Measurements from ENCODE around the gene KDM4C. TPM values are rescaled to one million over a fixed set of nuclear protein-coding genes. Genes with fewer than 3 reads are reported as not detected.

Gene KDM4C
- total RNA-seq, 2 donors from 2014 or later: 12.8 to 31.5 TPM

DNA sequence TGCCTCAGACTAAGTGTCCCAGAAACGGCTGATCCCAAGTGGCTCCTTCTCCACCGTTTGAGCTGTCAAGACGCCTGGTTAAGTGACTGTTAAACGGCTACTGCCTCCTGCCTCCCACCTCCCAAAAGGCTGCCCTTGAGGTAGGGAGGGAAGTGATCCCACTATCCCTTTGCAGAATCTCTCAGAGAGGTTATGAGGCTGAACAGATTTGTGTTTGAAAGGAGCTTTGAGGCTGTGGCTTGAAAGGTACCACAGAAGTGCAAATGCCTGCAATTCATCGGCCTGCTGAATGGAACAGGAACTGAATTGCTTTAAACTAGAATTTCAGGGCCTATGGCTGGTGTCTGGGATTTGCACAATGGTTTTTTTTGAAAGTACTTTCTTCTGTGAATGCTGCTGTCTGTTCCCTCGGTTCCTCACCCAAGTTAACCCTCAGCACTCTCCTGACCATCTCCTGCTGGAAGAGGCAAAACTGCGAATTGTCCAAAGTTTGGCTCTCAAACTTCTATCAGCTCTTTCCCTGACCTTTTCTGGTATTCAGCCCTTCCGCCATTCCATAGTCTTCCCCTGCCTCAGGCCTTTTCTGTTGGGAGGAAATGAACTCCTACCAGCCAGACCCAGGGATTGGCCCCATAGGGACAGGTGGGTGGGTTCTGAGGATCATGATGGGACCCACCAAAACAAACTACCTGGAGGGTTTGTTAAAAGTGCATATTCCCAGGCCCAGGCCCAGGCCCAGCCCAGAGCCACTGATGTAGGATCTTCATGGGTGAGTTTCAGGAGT is 453.3 kb downstream of the KDM4C start:
- no peak overlapping the region for H3K4me3 Mint-ChIP-seq

DNA sequence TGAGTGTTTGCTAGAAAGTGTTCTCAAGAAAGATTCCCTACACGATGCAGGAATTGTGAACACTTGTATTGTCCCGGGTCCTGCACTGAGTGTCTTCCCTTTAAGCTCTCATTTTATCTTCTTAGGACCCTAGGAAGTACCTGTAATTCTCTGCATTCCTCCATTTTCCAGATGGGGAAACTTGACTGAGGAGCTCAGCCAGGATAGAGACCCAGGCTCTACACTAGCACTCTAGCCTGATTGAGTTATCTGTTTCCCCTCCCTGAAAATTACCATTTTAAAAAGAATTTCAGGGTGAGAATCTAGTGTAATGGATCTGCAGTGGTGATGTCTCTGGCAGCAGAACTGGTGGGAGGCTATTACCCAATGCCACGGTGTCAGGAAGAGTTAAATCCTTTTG is 453.9 kb downstream of the KDM4C start:
- H3K4me1 ChIP-seq (ENCODE audit: control insufficient read depth, insufficient read depth, low read length): no peaks in the 10 kb centered on the region
- TF ChIP-seq, protein P1, sequence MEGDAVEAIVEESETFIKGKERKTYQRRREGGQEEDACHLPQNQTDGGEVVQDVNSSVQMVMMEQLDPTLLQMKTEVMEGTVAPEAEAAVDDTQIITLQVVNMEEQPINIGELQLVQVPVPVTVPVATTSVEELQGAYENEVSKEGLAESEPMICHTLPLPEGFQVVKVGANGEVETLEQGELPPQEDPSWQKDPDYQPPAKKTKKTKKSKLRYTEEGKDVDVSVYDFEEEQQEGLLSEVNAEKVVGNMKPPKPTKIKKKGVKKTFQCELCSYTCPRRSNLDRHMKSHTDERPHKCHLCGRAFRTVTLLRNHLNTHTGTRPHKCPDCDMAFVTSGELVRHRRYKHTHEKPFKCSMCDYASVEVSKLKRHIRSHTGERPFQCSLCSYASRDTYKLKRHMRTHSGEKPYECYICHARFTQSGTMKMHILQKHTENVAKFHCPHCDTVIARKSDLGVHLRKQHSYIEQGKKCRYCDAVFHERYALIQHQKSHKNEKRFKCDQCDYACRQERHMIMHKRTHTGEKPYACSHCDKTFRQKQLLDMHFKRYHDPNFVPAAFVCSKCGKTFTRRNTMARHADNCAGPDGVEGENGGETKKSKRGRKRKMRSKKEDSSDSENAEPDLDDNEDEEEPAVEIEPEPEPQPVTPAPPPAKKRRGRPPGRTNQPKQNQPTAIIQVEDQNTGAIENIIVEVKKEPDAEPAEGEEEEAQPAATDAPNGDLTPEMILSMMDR (conservative IDR thresholded peaks at IDR 0.05): no peak
- no peaks in the 10 kb centered on the region for H3K36me3 ChIP-seq (ENCODE audit: control insufficient read depth, insufficient read depth, low read length)
- no peak overlapping the region for H3K4me3 ChIP-seq (ENCODE audit: low read length)
- H3K27me3 ChIP-seq (ENCODE audit: control insufficient read depth, insufficient read depth, low read length, poor library complexity, severe bottlenecking): peaks cover 31% of the 10 kb centered on the region
- no peak overlapping the region for H3K27ac ChIP-seq (ENCODE audit: low read depth, low read length)
- DNase-seq: no peak
- Mint-ChIP-seq H3K4me1 (peaks cover 16% of the 10 kb centered on the region), H3K4me3 (no peak overlapping the region), H3K27ac (no peak overlapping the region), H3K36me3 (ENCODE audit: low read depth) (no peaks in the 10 kb centered on the region), H3K9me3 (no peaks in the 10 kb centered on the region), H3K27me3 (ENCODE audit: insufficient read depth) (peaks cover 79% of the 10 kb centered on the region)
- no peak overlapping the region for H3K9ac ChIP-seq (ENCODE audit: extremely low read depth, low read length, poor library complexity, severe bottlenecking)
- H3K9me3 ChIP-seq (ENCODE audit: control insufficient read depth, low read length): no peaks in the 10 kb centered on the region
- 72 to 96% methylated on average over 2 to 3 of the region's 3 CpGs for WGBS, 2 experiments (ENCODE audit: insufficient coverage in 1 of 2, insufficient read length in 1 of 2)

More for the DNA sequence above, 453.3 kb downstream of the KDM4C start:
- Histone ChIP-seq H3K9me3 (ENCODE audit: control insufficient read depth, low read length) (no peaks in the 10 kb centered on the region), H3K4me3 (ENCODE audit: low read length) (no peak overlapping the region), H3K36me3 (ENCODE audit: control insufficient read depth, insufficient read depth, low read length) (no peaks in the 10 kb centered on the region), H3K4me1 (ENCODE audit: control insufficient read depth, insufficient read depth, low read length) (no peaks in the 10 kb centered on the region), H3K27me3 (ENCODE audit: control insufficient read depth, insufficient read depth, low read length, poor library complexity, severe bottlenecking) (peaks cover 31% of the 10 kb centered on the region), H3K9ac (ENCODE audit: extremely low read depth, low read length, poor library complexity, severe bottlenecking) (no peak overlapping the region), H3K27ac (ENCODE audit: low read depth, low read length) (no peak overlapping the region)
- no peaks in the 10 kb centered on the region for H3K36me3 Mint-ChIP-seq (ENCODE audit: low read depth)
- WGBS, 2 experiments (ENCODE audit: insufficient coverage in 1 of 2, insufficient read length in 1 of 2): 62 to 79% methylated on average over 3 to 8 of the region's 8 CpGs
- TF ChIP-seq, protein P1 (conservative IDR thresholded peaks at IDR 0.05): no peak
- peaks cover 22% of the 10 kb centered on the region for H3K4me1 Mint-ChIP-seq
- H3K27me3 Mint-ChIP-seq (ENCODE audit: insufficient read depth): peaks cover 81% of the 10 kb centered on the region
- DNase-seq: no peak
- no peak overlapping the region for H3K27ac Mint-ChIP-seq
- H3K9me3 Mint-ChIP-seq: no peaks in the 10 kb centered on the region

DNA sequence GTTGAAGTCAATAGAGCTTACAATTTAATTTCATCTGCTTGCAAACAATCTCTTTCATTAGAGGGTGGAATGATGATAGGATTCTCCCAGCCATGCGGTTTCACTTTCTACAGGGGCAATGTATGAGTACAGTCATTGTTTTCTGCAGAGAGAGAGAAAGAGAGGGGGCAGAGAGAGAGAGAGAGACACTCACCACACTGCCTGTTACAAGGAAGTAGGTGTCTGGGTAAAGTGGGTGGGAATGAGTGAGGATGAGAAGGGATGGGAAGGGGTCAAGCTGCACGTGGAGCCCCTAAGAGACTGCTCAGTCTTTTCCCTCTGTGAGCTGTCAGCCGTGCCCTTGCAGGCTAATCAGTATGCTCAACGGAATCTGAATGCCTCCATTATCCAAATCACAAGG is 454.3 kb downstream of the KDM4C start:
- WGBS, 2 experiments (ENCODE audit: insufficient coverage in 1 of 2, insufficient read length in 1 of 2): 50 to 66% methylated on average over 1 to 4 of the region's 4 CpGs
- Histone ChIP-seq H3K36me3 (ENCODE audit: control insufficient read depth, insufficient read depth, low read length) (no peaks in the 10 kb centered on the region), H3K4me1 (ENCODE audit: control insufficient read depth, insufficient read depth, low read length) (no peaks in the 10 kb centered on the region), H3K9me3 (ENCODE audit: control insufficient read depth, low read length) (no peaks in the 10 kb centered on the region), H3K4me3 (ENCODE audit: low read length) (no peak overlapping the region), H3K9ac (ENCODE audit: extremely low read depth, low read length, poor library complexity, severe bottlenecking) (no peak overlapping the region), H3K27ac (ENCODE audit: low read depth, low read length) (no peak overlapping the region), H3K27me3 (ENCODE audit: control insufficient read depth, insufficient read depth, low read length, poor library complexity, severe bottlenecking) (peaks cover 31% of the 10 kb centered on the region)
- no peak overlapping the region for H3K4me3 Mint-ChIP-seq
- no peaks in the 10 kb centered on the region for H3K36me3 Mint-ChIP-seq (ENCODE audit: low read depth)
- no peaks in the 10 kb centered on the region for H3K9me3 Mint-ChIP-seq
- H3K4me1 Mint-ChIP-seq: peaks cover 15% of the 10 kb centered on the region
- DNase-seq: no peak
- peaks cover 77% of the 10 kb centered on the region for H3K27me3 Mint-ChIP-seq (ENCODE audit: insufficient read depth)
- TF ChIP-seq, protein P1 (conservative IDR thresholded peaks at IDR 0.05): no peak
- H3K27ac Mint-ChIP-seq: no peak overlapping the region

All from endodermal cell (in vitro differentiated cells).